ENCODE measurements around the gene CTNNA1.

The CTNNA1 gene

DNA sequence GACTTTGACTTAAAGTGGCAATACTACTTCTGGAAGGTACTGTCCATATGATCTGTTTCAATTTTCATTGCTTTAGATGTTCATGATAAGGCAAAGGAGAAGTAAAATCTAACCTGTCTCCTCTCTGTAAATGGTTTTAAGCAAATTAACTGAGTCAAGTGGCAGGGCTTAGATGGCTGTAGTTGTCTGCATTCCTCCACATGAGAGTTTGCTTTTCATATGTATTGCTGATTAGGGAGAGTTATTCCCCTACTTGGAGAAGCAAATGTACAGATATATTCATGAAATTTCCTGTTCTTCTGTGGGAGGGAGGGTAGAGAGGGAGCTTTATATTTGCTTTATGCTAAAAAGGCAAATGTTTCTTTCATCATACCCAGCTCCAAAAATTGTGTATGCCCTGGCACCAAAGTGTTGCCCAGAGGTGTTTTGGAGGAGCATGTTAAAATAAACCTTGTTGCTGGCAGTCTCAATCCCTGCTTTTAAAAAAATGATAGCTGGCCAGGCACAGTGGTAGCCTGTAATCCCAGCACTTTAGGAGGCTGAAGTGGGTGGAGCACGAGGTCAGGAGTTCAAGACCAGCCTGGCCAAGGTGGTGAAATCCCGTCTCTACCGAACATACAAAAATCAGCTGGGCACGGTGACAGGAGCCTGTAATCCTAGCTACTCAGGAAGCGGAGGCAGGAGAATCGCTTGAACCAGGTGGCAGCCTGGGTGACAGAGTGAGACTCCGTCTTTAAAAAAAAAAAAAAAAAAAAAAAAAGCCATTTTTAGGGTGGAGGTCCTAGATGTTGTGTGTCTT lies 125.4 kb downstream of the CTNNA1 start:
- no peak for TF ChIP-seq CTCF (IDR thresholded peaks at IDR 0.05)
- no peak for DNase-seq (ENCODE audit: low spot score)
- Histone ChIP-seq H3K27ac (no peak overlapping the region), H3K4me3 (no peak overlapping the region)

- Histone ChIP-seq H3K27ac (no peak overlapping the region), H3K4me3 (no peak overlapping the region)
- DNase-seq (ENCODE audit: low spot score) = no peak
- TF ChIP-seq CTCF (IDR thresholded peaks at IDR 0.05) = no peak
These were observed 130.0 kb downstream of the CTNNA1 start for GRCh38 chr5:138883211-138883610.

DNA sequence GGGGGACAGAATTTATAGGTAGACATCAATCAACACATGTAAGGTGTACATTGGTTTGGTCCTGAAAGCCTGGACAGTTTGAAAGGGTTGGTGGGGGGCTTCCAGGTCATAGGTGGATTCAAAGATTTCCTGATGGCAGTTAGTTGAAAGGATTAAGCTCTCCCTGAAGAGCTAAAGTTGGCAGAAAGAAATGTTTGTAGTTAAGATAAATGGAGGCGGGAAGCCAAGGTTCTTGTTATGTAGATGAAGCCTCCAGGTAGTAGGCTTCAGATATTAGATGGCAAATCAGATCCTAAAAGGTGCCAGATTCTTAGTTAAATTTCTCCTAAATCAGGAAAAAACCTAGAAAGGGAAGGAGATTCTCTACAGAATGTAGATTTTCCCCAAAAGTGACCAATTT lies 130.9 kb downstream of the CTNNA1 start:
- Histone ChIP-seq H3K27ac (no peak overlapping the region), H3K4me3 (no peak overlapping the region)
- no peak for TF ChIP-seq CTCF (IDR thresholded peaks at IDR 0.05)
- no peak for DNase-seq (ENCODE audit: low spot score)

GRCh38 chr5:138884554-138884953 lies 131.3 kb downstream of the CTNNA1 start:
- DNase-seq (ENCODE audit: low spot score) = no peak
- no peak for TF ChIP-seq CTCF (IDR thresholded peaks at IDR 0.05)
- H3K27ac ChIP-seq = no peak overlapping the region
- no peak overlapping the region for H3K4me3 ChIP-seq

DNA sequence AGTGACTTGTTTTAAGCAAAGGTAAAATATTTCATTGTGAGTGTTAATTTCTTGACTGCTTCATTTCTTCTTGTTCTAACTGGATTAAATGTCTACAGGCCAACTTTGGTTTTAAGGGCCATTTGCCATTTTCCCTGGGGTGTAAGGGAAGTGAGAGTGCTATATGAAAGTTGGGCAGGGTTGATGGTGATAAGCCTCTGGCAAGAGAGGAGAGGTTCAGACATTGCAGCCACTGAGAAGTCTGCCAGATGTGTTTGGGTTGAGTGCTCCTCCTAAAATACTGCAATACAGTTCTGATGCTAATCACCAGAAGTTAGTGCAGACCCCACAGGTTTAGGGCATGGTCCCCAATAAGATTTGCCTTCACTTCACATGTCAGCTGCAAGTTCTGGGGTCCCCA lies 136.8 kb downstream of the CTNNA1 start:
- no peak overlapping the region for H3K27ac ChIP-seq
- H3K4me3 ChIP-seq = no peak overlapping the region
- TF ChIP-seq CTCF (IDR thresholded peaks at IDR 0.05) = no peak
- no peak for DNase-seq (ENCODE audit: low spot score)

DNA sequence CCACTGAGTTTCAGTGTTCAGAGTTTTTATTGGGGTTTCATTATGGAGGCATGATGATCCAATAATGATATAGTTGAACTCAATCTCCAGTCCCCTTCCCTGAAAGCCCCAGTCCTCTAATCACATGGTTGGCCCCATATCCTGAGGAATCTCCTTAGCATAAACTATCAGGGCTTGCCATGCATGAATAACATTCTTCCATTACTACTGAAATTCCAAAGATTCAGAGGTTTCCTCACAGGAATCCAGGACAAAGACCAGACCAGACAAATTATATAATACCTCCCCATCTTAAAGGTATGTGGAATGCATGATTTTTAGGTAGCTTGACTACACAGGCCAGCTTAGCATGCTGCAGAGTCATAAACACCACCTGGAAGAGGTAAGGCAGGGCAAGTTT lies 137.4 kb downstream of the CTNNA1 start:
- no peak for DNase-seq (ENCODE audit: low spot score)
- H3K27ac ChIP-seq = no peak overlapping the region
- no peak overlapping the region for H3K4me3 ChIP-seq
- TF ChIP-seq CTCF (IDR thresholded peaks at IDR 0.05) = no peak

- Histone ChIP-seq H3K27ac (no peak overlapping the region), H3K4me3 (no peak overlapping the region)
- no peak for DNase-seq (ENCODE audit: low spot score)
- TF ChIP-seq CTCF (IDR thresholded peaks at IDR 0.05) = no peak
These were observed 142.7 kb downstream of the CTNNA1 start for GRCh38 chr5:138895918-138896317.
